CD14-positive monocyte (primary cell): ENCODE results near the gene KAT2B. TPM values are rescaled to one million over a fixed set of nuclear protein-coding genes. Genes with fewer than 3 reads are reported as not detected.

ENCODE experiments used
- DNase-seq, 3 donors: peaks; one replicate each; pipeline ENCODE4 v3.0.0-alpha.2; 2011 to 2022
- H2AFZ ChIP-seq: 2 replicates; pipeline ENCODE4 v1.6.0; 2012; ENCODE audit warnings: mild to moderate bottlenecking, low read depth, low read length, inconsistent platforms; ENCODE audit not compliant: insufficient read depth, poor library complexity, severe bottlenecking
- H3K27ac ChIP-seq, 2 donors: 1 replicate in 1 of 2; 2 replicates in 1 of 2; pipeline ENCODE4 v1.5.1; 2012 to 2013; ENCODE audit warnings: low read length in 2 of 2, control low read depth in 1 of 2, inconsistent platforms in 1 of 2, low read depth in 1 of 2, mild to moderate bottlenecking in 1 of 2
- H3K27me3 ChIP-seq, 2 donors: one replicate each; pipeline versions ENCODE4 v1.6.0 to v1.6.1; 2011 to 2013; ENCODE audit warnings: low read length in 2 of 2; ENCODE audit not compliant: control insufficient read depth in 2 of 2, insufficient read depth in 2 of 2
- H3K36me3 ChIP-seq, 2 donors: replicated peaks in 1 of 2; 1 replicate in 1 of 2; 2 replicates in 1 of 2; pipeline versions ENCODE4 v1.5.1 to v1.6.1; 2012 to 2013; ENCODE audit warnings: low read length in 2 of 2, control low read depth in 1 of 2, inconsistent platforms in 1 of 2, mild to moderate bottlenecking in 1 of 2; ENCODE audit not compliant: insufficient read depth in 2 of 2, control insufficient read depth in 1 of 2
- H3K4me1 ChIP-seq, 2 donors: 1 replicate in 1 of 2; 2 replicates in 1 of 2; pipeline versions ENCODE4 v1.5.1 to v1.6.1; 2012 to 2013; ENCODE audit warnings: low read length in 2 of 2, control low read depth in 1 of 2, inconsistent platforms in 1 of 2, mild to moderate bottlenecking in 1 of 2, moderate library complexity in 1 of 2; ENCODE audit not compliant: insufficient read depth in 2 of 2, control insufficient read depth in 1 of 2
- H3K4me2 ChIP-seq: replicated peaks from 2 replicates; pipeline ENCODE3; 2012; ENCODE audit warnings: low read length, moderate library complexity, mild to moderate bottlenecking; ENCODE audit not compliant: poor library complexity, severe bottlenecking; ENCODE audit errors: extremely low read depth
- H3K4me3 ChIP-seq, 3 experiments: fragments of 200-600 bp in 1 of 3; sonication (generic) in 1 of 3; replicated peaks in 1 of 3; 1 replicate in 2 of 3; 2 replicates in 1 of 3; pipeline ENCODE4 v1.5.1; 2011 to 2013; ENCODE audit warnings: low read length in 3 of 3, mild to moderate bottlenecking in 3 of 3, control low read depth in 2 of 3, low read depth in 2 of 3, inconsistent platforms in 1 of 3, moderate library complexity in 1 of 3
- H3K79me2 ChIP-seq: 2 replicates; pipeline ENCODE4 v1.6.0; 2012; ENCODE audit warnings: mild to moderate bottlenecking, control low read depth, inconsistent platforms, low read length, moderate library complexity; ENCODE audit not compliant: insufficient read depth
- H3K9ac ChIP-seq: 2 replicates; pipeline ENCODE4 v1.6.0; 2017; ENCODE audit warnings: low read length, mild to moderate bottlenecking; ENCODE audit not compliant: insufficient read depth, poor library complexity, severe bottlenecking
- H3K9me3 ChIP-seq, 2 donors: replicated peaks in 1 of 2; 1 replicate in 1 of 2; 2 replicates in 1 of 2; pipeline versions ENCODE4 v1.5.1 to v1.6.1; 2012 to 2013; ENCODE audit warnings: low read length in 2 of 2, control low read depth in 1 of 2; ENCODE audit not compliant: control insufficient read depth in 1 of 2, insufficient read depth in 1 of 2
- H4K20me1 ChIP-seq: 2 replicates; pipeline ENCODE4 v1.6.0; 2012; ENCODE audit warnings: mild to moderate bottlenecking, low read length, control low read depth, moderate library complexity; ENCODE audit not compliant: insufficient read depth
- H3K27ac Mint-ChIP-seq, 7 donors: one replicate each; pipeline ENCODE4 v1.8.0; 2020; ENCODE audit warnings: mild to moderate bottlenecking in 7 of 7, mixed read lengths in 7 of 7, moderate library complexity in 6 of 7, inconsistent platforms in 2 of 7
- H3K27me3 Mint-ChIP-seq, 3 donors: one replicate each; pipeline ENCODE4 v1.8.0; 2021 to 2022; ENCODE audit warnings: low read depth in 3 of 3, mild to moderate bottlenecking in 3 of 3, mixed read lengths in 3 of 3, moderate library complexity in 3 of 3, inconsistent platforms in 1 of 3
- H3K36me3 Mint-ChIP-seq, 2 donors: one replicate each; pipeline ENCODE4 v1.8.0; 2020; ENCODE audit warnings: mixed read lengths in 2 of 2, inconsistent platforms in 1 of 2, mild to moderate bottlenecking in 1 of 2
- H3K4me1 Mint-ChIP-seq: one replicate; pipeline ENCODE4 v1.8.0; 2020; ENCODE audit warnings: mild to moderate bottlenecking, mixed read lengths
- H3K4me3 Mint-ChIP-seq, 2 donors: one replicate each; pipeline ENCODE4 v1.8.0; 2020; ENCODE audit warnings: mild to moderate bottlenecking in 2 of 2, mixed read lengths in 2 of 2, moderate library complexity in 1 of 2
- H3K9me3 Mint-ChIP-seq, 7 donors: one replicate each; pipeline ENCODE4 v1.8.0; 2020 to 2022; ENCODE audit warnings: mixed read lengths in 7 of 7, mild to moderate bottlenecking in 6 of 7, moderate library complexity in 6 of 7, inconsistent platforms in 2 of 7
- WGBS: methylation state at CpG from one replicate; pipeline ENCODE4 v1.1.5; 2013; ENCODE audit warnings: missing lambda C conversion rate; ENCODE audit not compliant: insufficient coverage; 5-methylcytosine and 5-hydroxymethylcytosine counted together
- intact Hi-C, 2 donors: fragments of 100-400 bp; cut with micrococcal nuclease; formaldehyde crosslinking; loops; one replicate each; pipeline versions ENCODE4 v1.15.0 to v1.15.1; 2023
- polyA plus RNA-seq, 3 donors: library from polyadenylated mRNA; depleted of rRNA in 1 of 3; unstranded in 2 of 3; stranded (reverse) in 1 of 3; fragments of 300-500 nt in 2 of 3; fragments of >200 nt in 1 of 3; fragmentation: Illumina TruSeq in 2 of 3; gene quantifications; 1 replicate in 2 of 3; 2 replicates in 1 of 3; pipeline ENCODE4 v1.2.3, GENCODE V29; 2012 to 2021
- TF ChIP-seq, protein P1 (sequence below): fragments of 200-600 bp; IDR thresholded peaks from one replicate; pipeline ENCODE4 v1.8.0; 2022; ENCODE audit warnings: antibody characterized with exemption, mild to moderate bottlenecking

The KAT2B gene
- polyA plus RNA-seq, 3 donors, result 2.7 to 14.6 (median 3.5) TPM

DNA sequence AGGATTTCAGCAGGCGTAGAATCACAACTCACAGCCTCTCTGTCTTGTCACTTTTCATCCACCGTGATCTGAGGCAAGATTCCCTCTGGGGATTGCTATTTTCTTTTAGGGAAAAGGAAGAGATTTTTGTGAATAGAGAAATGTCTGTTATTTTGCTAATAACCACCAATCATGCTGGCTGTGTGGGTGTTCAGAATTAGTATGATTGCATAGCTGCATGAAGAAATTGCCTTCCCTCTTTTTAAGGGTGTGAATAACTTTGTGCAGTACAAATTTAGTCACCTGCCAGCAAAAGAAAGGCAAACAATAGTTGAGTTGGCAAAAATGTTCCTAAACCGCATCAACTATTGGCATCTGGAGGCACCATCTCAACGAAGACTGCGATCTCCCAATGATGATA is 60.8 kb downstream of the KAT2B start:
- Histone ChIP-seq H4K20me1 (no peaks in the 10 kb centered on the region), H3K9me3 (no peaks in the 10 kb centered on the region), H3K27ac (no peak overlapping the region), H3K4me2 (no peak overlapping the region), H3K4me3 (no peak overlapping the region), H3K79me2 (no peaks in the 10 kb centered on the region), H3K9ac (no peak overlapping the region), H2AFZ (no peak overlapping the region), H3K36me3 (peaks cover 27 to 54% of the 10 kb centered on the region in 2 donors), H3K27me3 (no peaks in the 10 kb centered on the region), H3K4me1 (no peaks in the 10 kb centered on the region)
- Mint-ChIP-seq H3K9me3 (no peaks in the 10 kb centered on the region), H3K36me3 (peaks cover 43 to 57% of the 10 kb centered on the region in 2 donors), H3K27ac (no peak overlapping the region), H3K4me3 (no peak overlapping the region), H3K27me3 (no peaks in the 10 kb centered on the region), H3K4me1 (peaks cover 6% of the 10 kb centered on the region)
- WGBS, result no CpG with 5 or more reads among the region's 5 CpGs
- intact Hi-C loops, result no loop called here
- no peak for DNase-seq
- TF ChIP-seq, protein P1, sequence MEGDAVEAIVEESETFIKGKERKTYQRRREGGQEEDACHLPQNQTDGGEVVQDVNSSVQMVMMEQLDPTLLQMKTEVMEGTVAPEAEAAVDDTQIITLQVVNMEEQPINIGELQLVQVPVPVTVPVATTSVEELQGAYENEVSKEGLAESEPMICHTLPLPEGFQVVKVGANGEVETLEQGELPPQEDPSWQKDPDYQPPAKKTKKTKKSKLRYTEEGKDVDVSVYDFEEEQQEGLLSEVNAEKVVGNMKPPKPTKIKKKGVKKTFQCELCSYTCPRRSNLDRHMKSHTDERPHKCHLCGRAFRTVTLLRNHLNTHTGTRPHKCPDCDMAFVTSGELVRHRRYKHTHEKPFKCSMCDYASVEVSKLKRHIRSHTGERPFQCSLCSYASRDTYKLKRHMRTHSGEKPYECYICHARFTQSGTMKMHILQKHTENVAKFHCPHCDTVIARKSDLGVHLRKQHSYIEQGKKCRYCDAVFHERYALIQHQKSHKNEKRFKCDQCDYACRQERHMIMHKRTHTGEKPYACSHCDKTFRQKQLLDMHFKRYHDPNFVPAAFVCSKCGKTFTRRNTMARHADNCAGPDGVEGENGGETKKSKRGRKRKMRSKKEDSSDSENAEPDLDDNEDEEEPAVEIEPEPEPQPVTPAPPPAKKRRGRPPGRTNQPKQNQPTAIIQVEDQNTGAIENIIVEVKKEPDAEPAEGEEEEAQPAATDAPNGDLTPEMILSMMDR, result no peak

DNA sequence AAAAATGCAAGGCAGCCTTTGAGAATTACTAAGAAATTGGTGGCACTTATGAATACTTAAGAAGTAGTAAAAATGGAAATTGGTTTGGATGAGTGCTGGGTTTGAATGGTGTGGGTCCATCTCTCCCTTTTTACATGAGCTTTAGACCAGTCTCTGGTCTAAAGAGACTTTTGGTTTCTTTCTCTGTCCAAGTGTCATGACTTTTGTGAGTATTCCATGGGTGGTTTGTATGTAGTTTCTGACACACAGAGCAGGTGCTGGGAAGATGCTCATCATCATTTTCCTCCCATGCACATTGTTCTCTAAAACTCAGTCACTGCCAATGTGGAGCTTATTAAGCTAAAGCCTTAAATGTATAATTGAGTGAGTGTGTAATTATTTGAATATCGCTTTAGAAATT is 63.5 kb downstream of the KAT2B start:
- H3K4me3 Mint-ChIP-seq, result no peak overlapping the region
- Histone ChIP-seq H3K9me3 (no peaks in the 10 kb centered on the region), H3K79me2 (no peaks in the 10 kb centered on the region), H3K4me3 (no peak overlapping the region), H3K9ac (no peak overlapping the region), H3K27me3 (no peaks in the 10 kb centered on the region), H3K4me1 (no peaks in the 10 kb centered on the region), H2AFZ (no peak overlapping the region), H3K36me3 (peaks cover 10 to 32% of the 10 kb centered on the region in 2 donors), H3K27ac (no peak overlapping the region), H4K20me1 (no peaks in the 10 kb centered on the region), H3K4me2 (no peak overlapping the region)
- intact Hi-C loops, result no loop called here
- WGBS, result 80% methylated on average over 1 of the region's 1 CpG
- peak overlapping the region in 1 of 7 donors; percentile 11 for H3K27ac Mint-ChIP-seq
- peaks cover 30 to 37% of the 10 kb centered on the region in 2 donors for H3K36me3 Mint-ChIP-seq
- TF ChIP-seq, protein P1, result no peak
- no peak for DNase-seq
- no peaks in the 10 kb centered on the region for H3K27me3 Mint-ChIP-seq
- H3K4me1 Mint-ChIP-seq, result peaks cover 6% of the 10 kb centered on the region
- no peaks in the 10 kb centered on the region for H3K9me3 Mint-ChIP-seq
